ENCODE data around the gene PSMC5. TPM values are rescaled to one million over a fixed set of nuclear protein-coding genes. Genes with fewer than 3 reads are reported as not detected.
A peak's percentile ranks its signal among the peaks of the same experiment; 100 is the strongest.
"Not testable (repeated sequence)": the region's sequence is repeated elsewhere in the genome, so short reads cannot be mapped to it uniquely, and the experiment has no call there.

PSMC5 gene
- total RNA-seq, 6 donors from 2014 or later = 55.2 to 118 (median 88.1) TPM

DNA sequence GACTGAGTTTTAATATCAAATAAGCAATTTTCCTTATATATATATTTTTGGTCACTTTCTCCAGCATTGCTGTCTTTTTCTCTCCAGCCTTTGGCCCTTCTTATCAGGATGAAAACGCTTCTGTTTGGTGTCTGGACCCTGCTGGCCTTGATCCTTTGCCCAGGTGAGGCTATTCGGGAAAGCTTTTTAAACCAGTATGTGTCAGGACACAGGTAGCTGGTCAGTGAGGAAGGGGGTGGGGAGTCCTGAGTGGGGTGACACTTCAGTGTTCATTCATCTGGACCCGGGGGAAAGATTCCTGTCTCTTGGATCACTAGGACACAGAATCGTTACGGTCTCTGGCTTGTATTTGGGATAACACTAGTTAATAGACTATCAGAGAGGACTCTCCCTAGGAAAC is 27.5 kb downstream of the PSMC5 start:
- Histone ChIP-seq H3K36me3 (no peaks in the 10 kb centered on the region), H3K9me3 (no peaks in the 10 kb centered on the region), H3K27me3 (no peaks in the 10 kb centered on the region), H3K4me3 (no peak overlapping the region), H3K4me1 (no peaks in the 10 kb centered on the region), H3K27ac (no peak overlapping the region)
- DNase-seq (no peak), ATAC-seq (ENCODE audit: low FRiP score in 2 of 2) (no peak)
- TF ChIP-seq POLR2AphosphoS5 (IDR thresholded peaks at IDR 0.05) (no peak), POLR2A (IDR thresholded peaks at IDR 0.05) (no peak), EP300 (IDR thresholded peaks at IDR 0.05) (no peak)
- TF ChIP-seq, protein P1, sequence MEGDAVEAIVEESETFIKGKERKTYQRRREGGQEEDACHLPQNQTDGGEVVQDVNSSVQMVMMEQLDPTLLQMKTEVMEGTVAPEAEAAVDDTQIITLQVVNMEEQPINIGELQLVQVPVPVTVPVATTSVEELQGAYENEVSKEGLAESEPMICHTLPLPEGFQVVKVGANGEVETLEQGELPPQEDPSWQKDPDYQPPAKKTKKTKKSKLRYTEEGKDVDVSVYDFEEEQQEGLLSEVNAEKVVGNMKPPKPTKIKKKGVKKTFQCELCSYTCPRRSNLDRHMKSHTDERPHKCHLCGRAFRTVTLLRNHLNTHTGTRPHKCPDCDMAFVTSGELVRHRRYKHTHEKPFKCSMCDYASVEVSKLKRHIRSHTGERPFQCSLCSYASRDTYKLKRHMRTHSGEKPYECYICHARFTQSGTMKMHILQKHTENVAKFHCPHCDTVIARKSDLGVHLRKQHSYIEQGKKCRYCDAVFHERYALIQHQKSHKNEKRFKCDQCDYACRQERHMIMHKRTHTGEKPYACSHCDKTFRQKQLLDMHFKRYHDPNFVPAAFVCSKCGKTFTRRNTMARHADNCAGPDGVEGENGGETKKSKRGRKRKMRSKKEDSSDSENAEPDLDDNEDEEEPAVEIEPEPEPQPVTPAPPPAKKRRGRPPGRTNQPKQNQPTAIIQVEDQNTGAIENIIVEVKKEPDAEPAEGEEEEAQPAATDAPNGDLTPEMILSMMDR (IDR thresholded peaks at IDR 0.05) = no peak
- WGBS, 2 donors = 85 to 87% methylated on average over 5 of the region's 5 CpGs

DNA sequence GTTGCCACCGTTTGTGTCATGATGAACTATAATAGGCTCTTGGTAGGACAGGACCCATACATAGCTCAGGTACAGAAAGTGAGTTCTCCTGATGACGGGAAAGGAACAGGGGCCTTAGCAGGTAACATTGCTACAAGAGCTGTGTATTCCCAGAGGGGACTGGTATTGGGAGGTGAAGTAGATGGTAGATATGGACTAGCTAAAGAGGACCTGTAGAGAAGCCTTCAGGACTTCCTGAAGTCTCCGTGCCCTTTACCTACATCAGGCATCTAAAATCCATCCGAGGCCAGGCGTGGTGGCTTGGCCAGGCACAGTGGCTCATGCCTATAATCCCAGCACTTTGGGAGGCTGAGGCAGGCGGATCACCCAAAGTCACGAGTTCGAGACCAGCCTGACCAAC is 28.0 kb downstream of the PSMC5 start:
- no peak for TF ChIP-seq POLR2A (IDR thresholded peaks at IDR 0.05)
- TF ChIP-seq EP300 (IDR thresholded peaks at IDR 0.05) = no peak
- TF ChIP-seq, protein P1 (IDR thresholded peaks at IDR 0.05) = no peak
- no peak for ATAC-seq (ENCODE audit: low FRiP score in 2 of 2)
- DNase-seq = no peak
- Histone ChIP-seq H3K4me1 (no peaks in the 10 kb centered on the region), H3K27ac (no peak overlapping the region), H3K9me3 (no peaks in the 10 kb centered on the region), H3K27me3 (no peaks in the 10 kb centered on the region), H3K4me3 (no peak overlapping the region), H3K36me3 (no peaks in the 10 kb centered on the region)
- WGBS, 2 donors = 89% methylated on average over 8 of the region's 8 CpGs

DNA sequence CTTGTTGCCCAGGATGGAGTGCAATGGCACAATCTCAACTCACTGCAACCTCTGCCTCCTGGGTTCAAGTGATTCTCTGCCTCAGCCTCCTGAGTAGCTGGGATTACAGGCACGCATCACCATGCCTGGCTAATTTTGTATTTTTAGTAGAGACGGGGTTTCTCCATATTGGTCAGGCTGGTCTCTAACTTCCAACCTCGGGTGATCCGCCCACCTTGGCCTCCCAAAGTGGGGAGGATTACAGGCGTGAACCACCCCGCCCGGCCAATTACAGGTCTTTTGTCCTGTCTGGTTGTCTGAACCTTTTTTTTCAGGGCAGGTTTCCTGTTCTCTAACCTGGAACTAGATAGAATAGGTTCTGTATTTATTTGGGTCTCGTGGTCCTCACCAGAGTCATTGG is 29.2 kb downstream of the PSMC5 start:
- H3K4me3 ChIP-seq; H3K36me3 ChIP-seq; H3K4me1 ChIP-seq; H3K27me3 ChIP-seq; DNase-seq; H3K9me3 ChIP-seq; ATAC-seq (ENCODE audit: low FRiP score in 2 of 2); H3K27ac ChIP-seq: not testable (repeated sequence)
- 87 to 90% methylated on average over 8 of the region's 8 CpGs for WGBS, 2 donors

DNA sequence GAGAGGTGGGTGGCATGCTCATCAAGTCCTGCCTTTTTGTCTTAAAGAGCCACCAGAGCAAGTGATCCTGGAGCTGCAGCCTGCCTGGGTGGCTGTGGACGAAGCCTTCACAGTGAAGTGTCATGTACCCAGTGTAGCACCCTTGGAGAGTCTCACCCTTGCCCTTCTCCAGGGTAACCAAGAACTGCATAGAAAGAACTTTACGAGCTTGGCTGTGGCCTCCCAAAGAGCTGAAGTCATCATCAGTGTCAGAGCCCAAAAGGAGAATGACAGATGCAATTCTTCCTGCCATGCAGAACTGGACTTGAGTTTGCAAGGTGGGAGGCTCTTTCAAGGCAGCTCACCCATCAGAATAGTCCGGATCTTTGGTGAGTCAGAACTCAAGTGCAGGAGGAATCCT is 32.0 kb downstream of the PSMC5 start:
- Histone ChIP-seq H3K36me3 (no peaks in the 10 kb centered on the region), H3K9me3 (no peaks in the 10 kb centered on the region), H3K4me1 (no peaks in the 10 kb centered on the region), H3K27me3 (no peaks in the 10 kb centered on the region), H3K4me3 (no peak overlapping the region), H3K27ac (no peak overlapping the region)
- no peak for DNase-seq
- ATAC-seq (ENCODE audit: low FRiP score in 2 of 2) = no peak
- 73 to 75% methylated on average over 3 of the region's 3 CpGs for WGBS, 2 donors
- TF ChIP-seq POLR2AphosphoS5 (IDR thresholded peaks at IDR 0.05) (no peak), EP300 (IDR thresholded peaks at IDR 0.05) (no peak), POLR2A (IDR thresholded peaks at IDR 0.05) (no peak)
- TF ChIP-seq, protein P1 (IDR thresholded peaks at IDR 0.05) = no peak

DNA sequence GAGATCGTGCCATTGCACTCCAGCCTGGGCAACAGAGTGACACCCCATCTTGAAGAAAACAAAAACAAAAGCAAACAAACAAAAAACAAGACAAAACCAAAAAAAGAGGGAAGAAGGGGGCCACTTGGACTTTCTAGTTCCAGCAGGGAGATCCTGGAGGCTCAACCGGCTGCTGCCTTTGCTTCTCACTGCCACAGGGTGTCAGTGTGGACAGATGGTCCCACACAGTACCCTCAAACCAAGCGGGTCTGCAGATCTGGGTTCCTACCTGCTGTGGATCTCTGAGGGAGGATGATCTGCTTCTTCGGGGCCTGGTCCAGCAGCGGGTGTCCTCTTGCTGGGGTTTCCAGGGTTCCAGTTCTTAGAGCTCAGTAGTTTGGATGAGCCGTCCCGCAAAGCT is 39.4 kb downstream of the PSMC5 start:
- 64 to 77% methylated on average over 3 to 5 of the region's 7 CpGs for WGBS, 2 donors
- H3K4me3 ChIP-seq, DNase-seq, H3K27me3 ChIP-seq, H3K36me3 ChIP-seq, H3K4me1 ChIP-seq, H3K27ac ChIP-seq, H3K9me3 ChIP-seq: not testable (repeated sequence)
- ATAC-seq (ENCODE audit: low FRiP score in 2 of 2) = peak; percentile 61 to 62

DNA sequence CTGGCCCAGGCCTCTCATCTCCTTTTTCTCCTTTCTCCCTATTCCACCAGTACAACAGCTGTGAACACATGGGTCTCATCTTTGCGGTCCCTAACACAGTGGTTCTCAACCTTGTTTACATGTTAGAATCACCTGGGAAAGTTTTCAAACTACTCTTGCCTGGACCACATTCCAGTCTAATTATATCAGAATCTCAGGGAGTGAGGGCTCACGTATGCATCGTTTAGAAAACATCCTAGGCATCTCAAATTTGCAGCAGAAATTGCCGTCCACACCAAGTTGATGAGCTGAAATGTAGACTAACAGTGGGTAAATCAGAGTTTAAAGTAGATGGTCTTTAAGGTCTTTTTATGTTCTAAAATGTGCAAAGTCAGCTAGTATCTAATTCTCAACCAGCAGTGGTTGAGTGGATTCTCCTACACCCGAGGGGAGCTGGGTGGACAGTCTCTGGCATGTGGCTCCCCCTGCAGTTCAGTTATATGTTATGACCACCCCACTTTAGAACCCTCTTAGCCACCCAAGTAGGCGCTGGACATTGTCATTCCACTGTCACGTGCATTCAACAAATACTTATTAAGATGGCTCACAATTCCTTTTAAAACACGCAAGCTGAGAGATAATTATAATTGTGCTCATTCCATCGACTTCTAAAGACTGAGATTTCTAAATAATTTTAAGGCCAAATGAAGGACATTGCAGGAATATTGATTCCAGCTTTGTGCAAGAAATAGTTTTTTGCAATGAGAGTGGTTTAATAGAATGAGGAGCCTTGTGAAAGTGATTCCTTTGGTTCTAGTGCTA is 42.5 kb downstream of the PSMC5 start:
- H3K27me3 ChIP-seq; H3K4me3 ChIP-seq; ATAC-seq (ENCODE audit: low FRiP score in 2 of 2); H3K36me3 ChIP-seq; H3K27ac ChIP-seq; H3K4me1 ChIP-seq; H3K9me3 ChIP-seq; DNase-seq: not testable (repeated sequence)
- 55 to 57% methylated on average over 9 of the region's 9 CpGs for WGBS, 2 donors
- TF ChIP-seq, protein P1 (IDR thresholded peaks at IDR 0.05) = peak in 1 of 6 experiments; percentile 7

DNA sequence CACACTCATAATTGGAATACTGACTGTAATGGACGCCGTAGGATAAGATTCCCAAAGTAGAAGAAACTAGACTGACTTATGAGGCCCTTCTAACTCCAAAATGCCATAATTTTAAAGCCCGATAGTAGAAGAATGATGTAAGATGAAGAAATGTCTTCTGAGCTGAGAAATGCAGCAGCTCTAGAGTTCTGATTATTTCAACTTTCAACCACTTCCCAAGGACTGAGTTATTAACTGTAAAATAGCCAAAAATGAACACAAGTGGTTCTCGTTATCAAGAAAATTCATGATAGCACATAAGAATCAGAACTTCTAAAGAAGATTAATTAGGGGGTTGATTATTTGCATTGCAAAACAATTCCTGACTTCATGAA is 43.0 kb downstream of the PSMC5 start:
- not testable (repeated sequence) for ATAC-seq (ENCODE audit: low FRiP score in 2 of 2); H3K9me3 ChIP-seq; H3K27ac ChIP-seq; H3K4me1 ChIP-seq; DNase-seq; H3K36me3 ChIP-seq; H3K4me3 ChIP-seq; H3K27me3 ChIP-seq
- 80 to 93% methylated on average over 4 of the region's 4 CpGs for WGBS, 2 donors

DNA sequence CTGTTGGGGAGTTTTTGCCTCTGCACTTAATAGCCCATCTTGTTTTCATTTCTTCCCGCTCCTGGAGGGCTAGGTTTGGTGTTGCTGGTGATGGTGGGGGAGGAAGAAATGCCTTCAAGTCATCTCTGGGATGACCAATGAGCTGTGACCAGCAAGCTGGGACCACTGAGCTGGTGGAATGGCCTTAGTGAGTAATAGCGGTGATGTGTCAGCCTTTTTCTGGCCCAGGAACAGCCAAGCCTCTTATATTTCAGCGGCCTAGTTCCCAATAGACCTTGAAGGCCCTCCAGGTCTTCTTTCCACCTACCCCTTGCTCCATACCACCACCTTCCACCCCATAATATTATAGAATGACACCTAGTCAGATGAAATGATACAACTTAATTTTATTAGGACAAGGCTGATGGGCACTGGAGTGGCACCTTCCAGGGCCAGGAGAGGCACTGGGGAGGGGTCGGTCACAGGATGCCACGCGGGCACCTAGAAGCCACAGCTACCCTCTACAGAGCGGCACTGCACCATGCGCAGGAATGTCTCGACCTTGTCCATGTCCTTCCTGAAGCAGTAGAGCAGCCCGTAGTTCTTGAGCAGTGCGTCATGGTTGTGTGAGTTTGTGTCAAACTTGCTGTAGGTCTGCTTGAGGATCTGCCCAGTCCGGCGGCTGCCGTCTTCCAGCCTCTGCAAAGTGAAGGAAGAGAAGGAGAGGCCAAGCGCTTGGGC is 44.6 kb downstream of the PSMC5 start:
- ATAC-seq (ENCODE audit: low FRiP score in 2 of 2) = not testable (repeated sequence)

More for the DNA sequence above, 44.6 kb downstream of the PSMC5 start:
- H3K27me3 ChIP-seq, H3K4me3 ChIP-seq, H3K9me3 ChIP-seq, H3K4me1 ChIP-seq, H3K27ac ChIP-seq, DNase-seq, H3K36me3 ChIP-seq: not testable (repeated sequence)
- WGBS, 2 donors = 88 to 96% methylated on average over 10 to 15 of the region's 15 CpGs
